Right renal cortex interstitium (tissue), 3 donors: ENCODE data around the gene SPATA6L. TPM values are rescaled to one million over a fixed set of nuclear protein-coding genes. Genes with fewer than 3 reads are reported as not detected.
A peak's percentile ranks its signal among the peaks of the same experiment; 100 is the strongest.
"Not testable (repeated sequence)": the region's sequence is repeated elsewhere in the genome, so short reads cannot be mapped to it uniquely, and the experiment has no call there.

Experiments
- DNase-seq, 3 donors: peaks; one replicate each; pipeline ENCODE4 v3.0.0-alpha.2; 2013; ENCODE audit warnings: low read depth in 3 of 3, low spot score in 2 of 3
- polyA plus RNA-seq, 3 donors: library from polyadenylated mRNA; unstranded; fragments of 120-200 nt; gene quantifications; one replicate each; pipeline ENCODE4 v1.2.1, GENCODE V29; 2013; ENCODE audit not compliant: insufficient read length in 3 of 3

Gene SPATA6L
- polyA plus RNA-seq, 3 donors = 3.0 to 3.5 (median 3.1) TPM

DNA sequence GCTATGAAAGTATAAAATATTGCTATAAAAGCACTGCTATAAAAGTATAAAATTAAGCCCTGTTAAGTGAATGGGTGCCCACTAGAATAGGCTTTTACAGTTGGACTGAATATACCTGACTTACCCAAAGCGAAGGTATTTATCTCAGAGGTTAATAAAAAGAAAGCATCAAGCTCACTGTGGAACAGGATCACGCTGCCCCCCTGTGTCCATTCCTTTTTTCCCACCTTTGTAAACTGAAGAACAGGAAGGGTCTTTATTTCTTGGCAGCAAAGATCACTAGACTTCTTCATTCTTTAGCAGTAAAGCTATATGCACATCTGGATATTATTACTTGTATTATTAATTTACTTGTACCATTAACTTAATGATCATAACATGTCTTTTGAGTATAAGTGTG, 26.3 kb downstream of the SPATA6L start:
- DNase-seq = no peak

DNA sequence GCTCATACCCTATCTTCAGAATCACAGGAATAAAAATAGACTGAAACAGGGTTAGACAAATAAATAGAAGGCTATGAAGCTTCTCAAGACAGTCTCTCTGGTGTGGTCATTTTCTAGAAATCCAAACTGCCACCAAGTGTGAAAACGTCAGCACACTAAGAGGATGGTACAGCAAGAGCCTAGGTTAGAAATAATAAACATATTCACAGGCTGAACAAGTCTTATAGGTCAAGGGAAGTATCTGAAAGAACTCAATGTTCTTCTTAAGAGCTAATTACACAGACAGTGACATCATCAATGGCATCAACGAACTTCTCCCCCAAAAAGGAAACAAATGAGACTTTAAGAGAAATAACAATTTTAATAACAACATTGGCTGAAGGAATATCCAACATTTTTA, 26.9 kb downstream of the SPATA6L start:
- no peak for DNase-seq

DNA sequence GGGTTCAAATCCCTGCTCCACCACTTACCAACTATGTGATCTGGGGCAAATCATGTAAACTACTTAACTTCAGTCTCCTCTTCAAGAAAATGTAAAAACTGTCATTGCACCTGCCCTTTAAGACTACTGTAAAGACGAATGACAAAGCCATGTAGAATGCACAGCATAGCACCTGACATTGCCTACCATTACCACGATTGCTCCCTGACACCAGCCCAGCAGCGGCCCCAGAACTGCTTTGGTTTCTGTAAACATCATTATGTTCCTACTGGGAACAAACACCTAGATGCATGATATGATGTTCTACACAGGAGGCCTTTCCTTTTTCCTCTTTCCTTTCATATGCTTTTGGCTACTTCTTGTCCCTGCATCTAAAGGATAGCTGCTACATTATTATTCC, 27.3 kb downstream of the SPATA6L start:
- no peak for DNase-seq

DNA sequence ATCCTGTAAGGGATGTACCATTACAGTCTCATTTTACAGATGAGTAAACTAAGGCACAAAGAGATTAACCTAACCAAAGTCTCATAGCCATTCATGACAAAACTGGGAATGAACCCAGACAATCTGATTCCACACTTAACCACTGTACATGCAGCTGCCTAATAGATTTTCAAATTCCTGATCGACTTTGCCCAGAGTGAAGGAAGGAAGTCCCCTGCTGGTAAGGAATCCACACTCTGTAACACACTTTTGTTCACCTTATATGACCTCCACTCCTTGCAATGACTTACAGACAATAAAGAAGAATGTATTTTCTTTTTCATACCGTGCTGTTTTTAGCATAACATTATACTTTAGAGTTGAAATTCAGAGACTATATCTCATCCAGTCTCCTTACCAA, 35.4 kb downstream of the SPATA6L start:
- DNase-seq = no peak

DNA sequence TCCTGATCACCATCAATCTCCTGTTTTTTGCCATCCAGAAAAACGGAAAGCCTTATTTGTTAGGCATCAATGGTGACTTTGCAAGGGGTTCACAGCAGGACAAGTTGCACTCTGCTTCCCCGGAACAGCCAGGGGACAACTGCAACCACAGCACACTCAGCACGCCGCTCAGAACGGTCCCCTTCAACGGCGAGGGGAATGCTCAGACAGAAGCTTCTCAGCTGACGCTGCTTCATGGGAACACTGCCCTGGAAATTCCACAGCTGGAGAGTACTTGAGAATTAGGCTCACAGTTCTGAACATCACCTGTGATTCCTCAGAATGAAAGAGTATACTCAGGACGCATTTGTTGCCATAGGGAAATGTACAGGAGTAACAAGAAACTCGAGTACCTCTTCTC, 44.3 kb downstream of the SPATA6L start:
- DNase-seq = no peak

DNA sequence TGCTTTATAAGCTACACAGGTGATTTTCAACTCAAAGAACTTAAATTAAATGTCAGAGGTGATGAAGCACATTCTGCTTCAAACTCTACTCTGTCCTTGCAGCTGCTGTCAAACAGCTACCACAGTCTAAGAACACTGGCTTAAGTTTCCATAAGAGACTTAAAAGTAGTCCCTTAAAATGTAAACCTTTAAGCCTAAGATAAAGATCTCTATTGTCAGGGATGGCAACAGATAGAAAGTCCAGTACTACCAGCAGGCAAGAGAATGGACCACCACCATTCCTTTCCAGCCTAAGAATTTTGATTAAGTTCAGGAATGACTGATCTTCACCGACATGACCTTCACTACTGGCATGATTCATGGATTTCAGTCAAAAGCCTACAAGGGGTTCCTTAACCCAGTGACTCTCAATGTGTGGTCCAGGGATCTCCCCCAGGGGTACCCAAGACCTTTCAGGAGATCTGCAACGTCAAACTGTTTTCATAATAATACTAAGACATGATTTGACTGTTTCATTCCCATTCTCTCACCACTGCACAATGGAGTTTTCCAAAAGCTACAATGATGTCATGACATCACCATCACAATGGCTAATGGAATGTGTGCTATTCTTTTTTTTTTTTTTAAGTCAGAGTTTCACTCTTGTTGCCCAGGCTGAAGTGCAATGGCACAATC, 45.3 kb downstream of the SPATA6L start:
- no peak for DNase-seq

DNA sequence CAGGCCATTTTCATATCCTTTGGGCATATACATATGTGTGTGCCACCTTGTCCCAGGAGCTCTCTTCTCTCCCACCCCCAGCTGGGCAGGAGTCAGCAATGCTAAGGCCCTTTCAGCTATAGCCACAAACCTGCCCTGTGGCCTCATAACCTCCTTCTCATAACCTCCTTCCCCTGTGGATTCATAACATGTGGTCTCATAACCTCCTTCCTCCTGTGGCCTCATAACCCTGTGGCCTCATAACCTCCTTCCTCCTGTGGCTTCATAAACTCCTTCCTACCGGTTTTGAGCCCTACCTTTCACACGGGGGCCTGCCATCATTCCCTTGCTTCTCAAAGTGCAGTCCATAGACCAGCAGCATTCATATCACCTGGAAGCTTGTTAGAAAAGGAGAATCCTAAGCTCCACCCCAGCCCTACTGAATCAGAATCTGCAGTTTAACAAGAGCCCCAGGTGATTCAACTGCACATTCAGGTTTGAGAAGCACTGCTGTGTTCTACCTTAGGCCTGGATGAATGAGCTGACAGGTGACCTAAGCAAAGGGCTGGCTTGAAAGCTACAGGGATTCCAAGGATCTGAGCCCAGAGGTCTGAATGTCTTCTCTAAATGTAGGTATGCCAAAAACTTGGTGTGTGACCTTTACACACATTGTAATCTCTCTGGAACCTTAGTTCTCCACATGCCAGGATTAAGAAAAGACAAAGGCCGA, 46.1 kb downstream of the SPATA6L start:
- DNase-seq = no peak

DNA sequence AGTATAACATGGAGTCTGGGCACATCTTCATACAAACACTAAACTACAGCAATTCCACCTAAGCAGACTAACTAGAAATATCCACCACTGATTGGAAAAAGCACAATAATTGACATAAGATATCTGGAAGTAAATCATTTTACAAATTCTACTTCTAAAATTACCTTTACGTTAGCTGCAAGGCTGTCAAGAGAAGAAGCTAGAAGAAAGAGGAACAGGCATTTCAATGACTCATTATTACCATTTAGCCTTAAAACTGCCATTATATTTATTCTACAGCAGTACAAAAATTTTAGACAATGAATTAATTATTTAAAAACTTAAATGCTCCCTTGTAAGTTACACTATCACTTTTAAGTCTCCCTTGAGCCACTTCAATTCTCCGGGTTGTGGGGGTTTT, 47.6 kb downstream of the SPATA6L start:
- DNase-seq = no peak

DNA sequence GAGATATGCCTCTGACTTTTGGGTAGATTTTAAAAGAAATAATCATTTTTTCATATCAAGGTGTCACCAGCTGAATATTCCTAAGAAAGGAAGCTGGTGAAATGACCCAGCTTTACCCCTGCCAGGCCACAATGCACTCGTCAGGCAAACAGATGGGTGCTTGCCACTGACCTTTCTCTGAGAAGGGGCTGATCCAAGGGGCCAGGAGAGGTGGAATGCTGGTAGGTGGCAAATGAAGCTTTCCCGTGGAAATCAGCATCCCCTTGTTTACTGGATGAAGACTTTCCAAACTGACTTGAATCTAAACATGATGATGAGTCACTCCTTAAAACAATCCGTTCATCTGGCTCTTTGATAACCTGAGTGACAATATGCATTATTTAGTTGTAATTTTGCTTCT, 48.5 kb downstream of the SPATA6L start:
- no peak for DNase-seq

DNA sequence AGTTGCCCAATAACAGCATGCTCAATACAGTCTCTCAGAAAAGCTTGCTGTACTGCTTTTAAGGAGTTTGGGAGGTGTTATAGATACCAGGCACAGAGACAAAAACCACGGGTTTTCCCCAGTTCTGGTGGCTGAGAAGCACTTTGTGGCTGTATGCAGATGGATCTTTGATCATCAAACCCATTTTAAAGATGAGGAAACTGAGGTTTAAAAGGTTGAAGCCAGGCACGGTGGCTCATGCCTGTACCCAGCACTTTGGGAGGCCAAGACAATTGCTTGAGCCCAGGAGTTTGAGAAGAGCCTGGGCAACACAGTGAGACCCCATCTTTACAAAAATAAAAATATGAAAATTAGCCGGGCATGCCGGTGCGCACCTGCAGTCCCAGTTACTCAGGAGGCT, 50.5 kb downstream of the SPATA6L start:
- no peak for DNase-seq

DNA sequence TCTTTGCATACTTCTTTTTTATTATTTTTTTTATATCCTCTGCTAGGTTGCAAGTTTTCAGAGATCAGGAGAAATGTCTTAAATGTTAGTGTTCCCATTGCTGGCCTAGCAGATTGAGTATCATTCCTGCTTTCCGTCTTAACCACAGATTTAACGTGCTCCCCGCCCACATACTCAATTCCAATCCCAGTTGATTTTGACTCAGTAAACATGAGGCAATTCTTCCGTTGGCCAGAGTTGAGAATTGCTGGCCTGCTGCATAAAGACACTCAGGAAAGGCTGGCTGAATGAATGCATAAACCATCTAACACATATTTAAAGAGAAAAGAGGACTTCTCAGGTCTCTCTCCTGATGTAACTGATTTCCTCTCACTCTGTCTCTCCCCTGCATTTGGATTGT, 51.0 kb downstream of the SPATA6L start:
- DNase-seq = no peak

DNA sequence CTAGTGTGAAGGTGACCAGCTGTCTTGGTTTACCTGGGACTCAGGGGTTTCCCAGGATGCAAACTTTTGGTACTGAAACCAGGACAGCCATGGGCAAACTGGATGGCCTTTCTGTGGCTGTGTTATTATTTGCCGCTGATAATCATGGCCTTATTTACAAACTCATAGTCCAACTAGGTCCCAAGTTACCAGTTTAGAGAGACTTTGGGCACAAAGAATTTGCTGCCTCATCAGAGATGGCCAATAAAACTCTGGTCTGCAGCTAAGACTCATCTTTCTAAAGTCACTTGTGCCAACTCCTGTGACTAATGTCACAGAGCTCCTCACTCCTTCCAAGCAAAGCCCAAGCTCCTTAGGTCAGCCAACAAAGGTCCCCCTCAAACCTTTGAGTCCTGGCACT, 51.7 kb downstream of the SPATA6L start:
- no peak for DNase-seq

DNA sequence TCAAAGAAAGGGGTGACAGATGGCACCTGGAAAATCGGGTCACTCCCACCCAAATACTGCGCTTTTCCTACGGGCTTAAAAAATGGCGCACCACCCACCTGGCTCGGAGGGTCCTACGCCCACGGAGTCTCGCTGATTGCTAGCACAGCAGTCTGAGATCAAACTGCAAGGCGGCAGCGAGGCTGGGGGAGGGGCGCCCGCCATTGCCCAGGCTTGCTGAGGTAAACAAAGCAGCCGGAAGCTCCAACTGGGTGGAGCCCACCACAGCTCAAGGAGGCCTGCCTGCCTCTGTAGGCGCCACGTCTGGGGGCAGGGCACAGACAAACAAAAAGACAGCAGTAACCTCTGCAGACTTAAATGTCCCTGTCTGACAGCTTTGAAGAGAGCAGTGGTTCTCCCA, 60.2 kb downstream of the SPATA6L start:
- DNase-seq = not testable (repeated sequence)

DNA sequence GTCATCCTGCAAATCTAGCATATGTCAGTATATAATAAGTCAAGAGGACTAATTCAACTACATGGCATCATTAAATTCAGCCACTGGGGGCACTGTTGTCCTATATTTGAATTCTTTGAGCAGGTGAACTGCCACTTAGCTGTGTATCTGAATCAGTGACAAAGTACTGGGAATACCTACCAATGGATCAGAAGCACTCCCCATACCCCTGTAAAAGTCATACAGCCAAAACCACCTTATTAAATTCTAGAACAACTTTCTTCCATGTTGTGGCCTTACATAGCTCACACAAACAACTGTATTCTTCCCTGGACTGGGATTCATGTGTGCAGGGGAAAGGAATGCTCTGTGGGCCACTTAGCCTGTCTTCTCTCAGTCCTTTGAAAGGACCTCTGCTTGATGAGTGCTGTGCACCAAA, 61.6 kb downstream of the SPATA6L start:
- peak; percentile 14 to 52 (median 45) for DNase-seq

DNA sequence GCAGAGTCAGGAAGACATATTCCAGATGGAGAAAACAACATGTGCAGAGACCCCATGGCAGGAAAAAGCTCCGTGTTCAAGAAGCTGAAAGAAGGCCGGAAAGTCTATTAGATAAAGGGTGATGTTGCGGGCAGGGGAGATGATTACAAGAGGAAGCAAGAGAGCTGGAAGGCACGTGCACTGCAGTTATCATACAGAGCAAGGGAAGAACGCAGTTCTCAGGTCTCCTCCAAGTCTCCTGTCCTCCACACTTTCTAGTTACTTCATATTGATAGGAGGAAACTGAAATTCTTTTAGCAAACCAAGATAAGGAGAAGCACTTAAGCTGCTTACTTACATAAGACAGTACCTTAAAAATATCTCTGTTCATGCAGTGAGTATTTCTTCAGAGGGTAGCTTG, 62.5 kb downstream of the SPATA6L start:
- no peak for DNase-seq

DNA sequence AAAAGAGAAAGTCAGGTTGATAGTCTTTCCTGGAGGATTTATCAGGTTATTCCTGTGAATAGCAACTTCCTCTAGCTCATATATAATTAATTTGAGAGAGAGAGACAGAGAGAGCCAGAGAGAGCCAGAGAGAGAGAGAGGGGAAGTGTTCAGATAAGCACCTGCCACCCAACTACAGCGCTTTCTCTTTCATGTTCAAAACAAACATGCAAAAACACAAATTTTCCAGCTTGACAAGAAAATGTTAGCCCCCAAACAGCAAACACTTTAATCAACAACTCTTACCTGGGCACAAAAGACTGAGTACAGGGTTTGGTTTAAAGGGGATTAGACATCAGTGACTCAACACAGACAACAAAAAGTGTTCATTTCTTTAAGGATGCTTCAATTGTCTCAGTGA, 65.9 kb downstream of the SPATA6L start:
- DNase-seq = no peak

DNA sequence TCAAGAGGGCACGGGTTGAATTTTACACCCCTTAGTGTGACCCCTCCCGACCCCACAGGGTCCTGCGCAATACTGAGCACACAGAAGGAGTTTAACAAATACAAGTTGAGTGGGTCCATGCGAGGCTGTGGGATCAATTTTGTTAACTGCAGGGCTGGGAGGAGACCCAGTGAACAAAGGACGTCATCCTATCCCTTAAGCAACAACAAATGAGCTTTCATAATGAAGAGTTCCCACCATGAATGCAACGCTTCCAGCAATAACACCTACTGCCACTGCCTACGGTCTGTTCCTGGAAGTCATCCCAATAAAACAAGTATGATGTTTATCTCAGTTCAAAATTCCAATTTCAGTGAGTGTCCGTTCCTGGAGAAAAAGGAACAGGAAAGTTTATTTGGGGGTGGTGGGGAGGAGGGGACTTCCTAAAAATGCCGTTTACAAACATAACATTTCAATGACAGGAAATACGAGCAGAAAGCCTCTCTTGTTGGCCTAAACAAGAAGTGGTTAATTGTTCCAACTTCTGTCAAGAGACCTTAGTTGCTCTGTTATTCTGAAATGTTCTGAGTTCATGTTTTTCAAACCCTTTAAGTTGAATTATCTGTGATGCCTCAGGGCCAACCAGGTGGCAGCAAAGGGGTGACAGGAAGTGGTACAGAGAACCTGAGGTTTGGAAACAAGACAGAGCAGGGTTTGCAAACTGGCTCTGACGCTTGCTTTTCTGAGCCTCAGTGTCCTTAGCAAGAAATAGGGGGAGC, 69.9 kb downstream of the SPATA6L start:
- no peak for DNase-seq

DNA sequence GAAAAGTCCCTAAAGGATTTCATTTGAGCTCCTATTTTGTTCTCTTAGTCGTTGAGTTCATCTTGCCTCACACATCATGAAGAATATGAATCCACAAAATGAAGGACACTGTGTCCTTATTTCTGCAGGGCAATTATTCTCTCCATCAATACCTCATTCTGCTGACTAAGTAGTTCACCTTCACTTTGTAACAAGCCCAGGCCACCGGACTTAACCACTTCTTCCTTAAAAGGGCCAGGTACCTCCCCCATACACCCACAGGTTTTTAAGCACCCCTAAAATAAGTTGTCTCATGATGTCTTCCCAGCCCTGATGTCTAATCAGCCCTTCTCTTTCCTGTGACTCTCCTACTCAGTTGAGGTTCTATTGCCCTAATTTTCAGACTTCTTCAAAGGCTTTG, 71.3 kb downstream of the SPATA6L start:
- DNase-seq = no peak

DNA sequence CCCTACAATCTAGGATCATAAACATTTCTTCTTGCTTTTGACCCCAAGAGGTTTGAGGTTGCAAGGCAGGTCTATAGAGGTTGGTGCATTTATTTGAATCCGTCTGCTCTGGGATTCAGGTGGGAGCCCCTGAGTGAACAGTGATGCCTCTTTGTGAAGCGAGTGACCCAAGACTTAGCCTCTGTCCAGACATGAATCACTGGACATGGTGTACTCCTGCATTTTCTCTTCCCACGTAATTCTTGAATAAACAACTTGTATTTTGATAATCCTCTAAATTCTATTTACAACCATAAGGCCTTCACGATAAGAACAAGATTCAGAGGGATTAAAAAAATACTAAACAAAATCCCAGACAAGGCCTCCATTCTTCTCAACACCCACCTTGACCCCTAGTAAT, 71.7 kb downstream of the SPATA6L start:
- no peak for DNase-seq

DNA sequence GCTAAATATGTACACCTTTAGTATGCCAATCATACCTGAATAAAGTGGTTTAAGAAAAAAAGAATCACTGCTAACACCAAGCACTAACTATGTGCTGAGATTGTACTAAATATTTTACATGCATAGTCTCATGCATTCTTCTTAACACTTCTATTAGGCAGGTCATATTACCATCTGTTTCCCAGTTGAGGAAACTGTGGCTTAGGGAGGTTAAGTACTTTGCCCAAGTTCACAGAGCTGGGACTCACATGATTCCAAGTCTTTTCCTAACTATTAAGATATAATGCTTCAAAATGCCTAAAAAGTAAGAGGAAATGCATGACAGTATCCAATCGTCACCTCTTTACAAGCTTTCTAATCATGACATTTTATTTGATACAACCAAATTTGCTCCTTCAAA, 73.4 kb downstream of the SPATA6L start:
- no peak for DNase-seq

DNA sequence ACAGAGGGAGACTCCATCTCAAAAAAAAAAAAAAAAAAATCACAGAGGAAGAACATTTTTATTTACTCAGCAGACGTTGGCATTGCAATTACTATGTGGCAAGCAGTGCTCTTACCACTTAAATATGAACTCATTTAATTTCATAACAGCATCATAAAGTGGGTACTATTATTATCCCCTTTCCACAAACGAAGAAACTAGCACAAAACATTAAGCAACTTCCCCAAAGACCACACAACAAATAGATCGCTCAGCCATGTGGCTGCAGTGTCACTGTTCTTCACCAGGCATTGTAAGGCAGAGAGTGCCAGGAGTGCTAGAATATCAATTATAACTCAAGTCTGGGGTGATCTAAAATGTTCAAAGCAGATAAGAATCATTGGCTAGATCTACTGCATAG, 74.0 kb downstream of the SPATA6L start:
- no peak for DNase-seq

DNA sequence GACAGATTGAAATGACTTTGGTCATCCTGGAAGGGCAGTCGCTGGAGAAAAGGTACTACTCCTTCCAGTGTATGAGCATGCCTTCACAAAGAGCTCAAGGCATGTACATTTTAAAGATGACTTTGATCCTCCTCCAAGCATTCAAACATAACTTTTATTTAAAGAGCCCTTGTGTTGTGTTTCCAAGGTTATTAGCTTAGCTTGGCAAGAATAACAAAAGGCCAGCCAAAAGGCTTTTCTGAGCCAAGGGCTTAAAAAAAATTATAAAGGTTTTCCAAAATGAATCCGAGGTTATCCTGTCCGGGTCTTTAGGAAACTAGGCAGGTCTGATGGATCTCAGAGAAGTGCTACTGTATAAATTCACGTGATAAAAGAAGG, 75.2 kb downstream of the SPATA6L start:
- no peak for DNase-seq
